ENCODE data around the gene SELPLG.
"Not testable (repeated sequence)": the region's sequence is repeated elsewhere in the genome, so short reads cannot be mapped to it uniquely, and the experiment has no call there.

Gene SELPLG

DNA sequence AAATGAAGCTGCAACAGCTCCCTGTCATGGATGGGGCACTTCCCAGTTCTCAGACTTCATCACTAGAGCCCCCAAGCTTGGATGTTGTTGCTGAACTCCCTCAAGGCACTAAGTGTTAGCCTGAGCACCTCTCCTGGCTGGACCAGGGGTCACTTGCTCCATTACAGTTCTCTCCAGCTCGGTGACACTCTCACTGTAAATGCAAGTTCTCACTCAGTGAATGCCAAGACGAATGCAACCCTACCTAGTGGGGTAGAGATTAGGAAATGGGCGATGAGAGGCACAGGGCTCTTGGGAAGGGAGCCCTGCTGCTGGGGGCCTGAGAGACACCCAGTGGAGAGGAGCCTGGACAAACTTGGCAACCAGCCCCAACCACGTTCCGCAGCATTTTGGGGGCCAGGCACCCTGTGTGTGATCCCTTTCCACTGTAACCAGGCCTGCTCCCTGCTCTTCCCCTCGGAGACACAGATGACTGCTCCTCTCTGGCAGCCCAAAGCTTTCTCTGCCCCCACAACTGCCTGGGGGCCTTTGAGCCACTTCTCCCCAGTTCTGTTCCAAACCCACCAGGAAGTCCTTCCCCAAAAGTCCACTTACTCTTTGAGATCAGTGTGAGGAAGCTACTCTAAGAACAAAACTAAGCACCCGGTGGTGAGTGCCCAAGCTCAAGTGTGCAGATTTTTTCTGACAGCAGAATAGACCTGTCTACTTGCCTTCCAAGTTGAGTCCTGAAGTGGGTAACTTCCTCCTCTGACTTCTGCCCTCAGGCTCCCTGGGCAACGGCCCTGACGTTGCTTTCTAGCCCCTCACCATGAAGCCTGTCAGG is 8.0 kb upstream of the SELPLG start:
- in situ Hi-C loops (cut with HindIII; ENCODE audit: low sequenced_read_pairs), result loop anchor here (5.0 kb wide), 1 partner anchor 49 kb away; no protein-coding TSS in a partner anchor

DNA sequence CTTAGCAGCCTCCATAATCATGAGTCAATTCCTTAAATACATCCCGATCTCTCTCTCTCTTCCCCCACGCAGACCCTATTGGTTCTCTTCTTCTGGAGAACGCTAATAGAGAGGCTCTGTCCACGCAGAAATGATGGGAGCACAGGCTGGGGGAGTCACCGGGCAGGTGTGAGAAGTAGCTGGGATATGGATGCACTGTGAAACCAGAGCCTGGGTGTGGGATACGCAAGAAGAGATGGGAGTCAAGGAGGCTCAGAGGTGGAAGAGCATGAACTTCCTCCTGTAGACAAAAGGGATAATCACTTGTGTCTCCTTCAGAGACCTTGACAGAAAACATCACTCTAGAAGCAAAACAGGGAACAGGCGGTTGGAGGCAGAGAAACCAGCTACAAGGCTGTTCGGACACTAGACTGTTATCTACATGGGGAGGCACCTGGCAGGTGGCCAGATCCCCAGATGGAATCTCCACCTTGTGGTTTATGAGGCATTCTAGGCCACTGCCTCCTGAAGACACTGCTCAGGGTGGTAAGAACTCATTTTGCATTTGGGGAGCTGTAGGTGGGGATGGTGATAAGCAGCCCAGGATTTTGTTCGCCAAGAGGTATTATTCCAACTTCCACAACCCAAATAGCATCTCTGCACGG is 7.2 kb upstream of the SELPLG start:
- in situ Hi-C loops (cut with HindIII; ENCODE audit: low sequenced_read_pairs), result loop anchor here (5.0 kb wide), 1 partner anchor 49 kb away; no protein-coding TSS in a partner anchor

- in situ Hi-C loops (cut with HindIII; ENCODE audit: low sequenced_read_pairs), result no loop called here
Measured at GRCh38 chr12:108638997-108639822, 5.5 kb upstream of the SELPLG start.

DNA sequence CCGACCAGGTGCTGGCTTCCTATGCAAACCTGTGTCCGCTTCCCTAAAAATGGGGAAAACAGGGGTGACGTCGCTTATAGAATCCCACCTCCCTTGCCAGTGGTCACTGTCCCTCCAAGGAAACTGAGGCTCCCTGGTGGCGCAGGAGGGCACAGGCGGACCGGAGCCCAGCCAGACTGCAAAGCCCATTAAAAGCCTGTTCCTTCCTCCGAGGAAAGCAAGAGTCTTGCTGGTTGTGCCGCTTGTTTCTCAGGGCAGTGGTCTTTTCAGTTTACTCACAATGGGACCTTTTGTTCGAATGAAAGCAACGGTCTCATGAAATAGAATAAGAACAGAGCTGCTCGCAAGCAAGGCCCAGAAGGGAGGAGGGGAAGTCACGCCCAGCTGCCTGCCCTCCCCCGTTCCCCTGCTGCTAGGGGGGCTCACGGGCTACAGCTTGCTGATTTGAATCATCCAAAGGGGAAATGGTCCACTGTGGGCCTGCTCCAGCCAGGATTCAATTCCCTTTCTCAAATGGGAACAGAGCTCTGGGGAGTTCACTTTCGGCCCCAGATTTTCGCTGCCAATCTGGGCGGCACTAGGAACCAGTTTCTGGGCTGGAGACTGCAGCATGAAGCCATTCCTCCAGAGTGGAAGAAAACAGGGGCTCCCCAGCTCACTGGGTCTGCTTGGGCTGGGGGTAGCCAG is 4.6 kb upstream of the SELPLG start:
- in situ Hi-C loops (cut with HindIII; ENCODE audit: low sequenced_read_pairs), result no loop called here

DNA sequence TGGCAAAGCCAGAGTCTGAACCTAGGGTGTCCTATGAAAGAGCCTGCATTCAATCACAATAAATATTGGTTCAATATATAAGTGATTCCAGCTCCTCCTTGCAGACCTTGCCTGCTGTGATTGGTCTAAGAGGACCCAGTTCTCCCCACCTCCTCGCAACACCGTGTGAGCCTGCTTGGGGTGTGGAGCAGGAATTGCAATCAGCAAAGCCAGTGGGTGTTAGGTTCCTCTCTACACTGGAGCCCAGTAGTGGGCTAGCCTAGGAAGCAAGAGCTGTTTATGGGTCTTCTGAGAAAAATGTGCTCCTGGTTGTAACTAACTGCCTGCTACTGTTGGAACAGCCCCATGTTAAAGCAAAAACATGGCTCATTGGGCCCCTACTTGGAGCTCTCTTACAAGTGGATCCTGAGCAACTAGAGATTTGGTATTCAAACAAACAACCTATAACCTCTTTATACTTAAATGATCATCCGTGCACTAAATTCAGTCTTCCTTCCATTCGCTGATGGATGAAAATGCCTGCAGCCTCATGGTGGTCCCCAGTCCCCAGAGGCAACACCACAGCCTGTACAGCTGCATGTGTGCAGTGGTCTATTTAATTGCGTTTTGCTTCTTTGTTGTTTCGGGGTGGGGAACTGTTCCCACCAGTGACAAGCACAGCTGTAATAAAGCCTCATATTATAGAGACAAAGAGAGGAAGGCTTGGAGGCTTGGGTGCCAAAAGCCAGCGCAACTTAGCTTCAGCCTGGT is 3.7 kb upstream of the SELPLG start:
- in situ Hi-C loops (cut with HindIII; ENCODE audit: low sequenced_read_pairs), result no loop called here

DNA sequence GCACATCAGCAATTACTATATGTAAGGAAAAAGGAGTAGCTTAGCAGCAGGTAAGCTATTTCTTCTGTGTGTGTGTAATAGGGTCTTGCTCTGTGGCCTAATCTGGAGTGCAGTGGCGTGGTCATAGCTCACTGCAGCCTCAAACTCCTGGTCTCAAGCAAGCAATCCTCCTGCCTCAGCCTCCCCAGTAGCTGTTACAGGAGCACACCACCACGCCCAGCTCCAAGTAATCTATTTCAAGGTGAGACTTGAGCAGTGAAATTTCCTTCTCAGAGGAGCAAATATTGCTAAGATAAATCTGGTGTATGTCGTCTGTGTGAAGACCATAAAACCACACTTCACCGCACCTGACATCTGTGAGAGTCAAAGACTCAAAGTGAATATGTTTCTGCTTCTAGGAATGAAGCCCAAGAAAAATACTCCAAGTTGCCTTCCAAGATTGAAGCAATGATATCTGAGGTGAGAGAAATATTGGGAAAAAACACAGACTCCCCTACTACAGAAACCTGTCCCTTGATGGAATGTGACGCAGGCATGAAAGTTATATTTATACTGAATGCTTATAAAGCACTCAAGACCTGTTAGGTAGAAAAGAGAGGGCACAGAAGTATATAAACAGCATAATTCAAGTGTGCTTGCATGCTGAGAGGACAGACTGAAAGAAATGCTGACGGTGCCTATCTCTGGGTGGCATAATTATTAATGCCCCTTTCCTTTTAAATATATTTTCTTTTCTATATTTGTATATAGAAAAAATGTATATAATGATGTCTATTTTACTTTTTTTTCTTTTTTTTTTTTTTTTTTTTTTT is 2.5 kb upstream of the SELPLG start:
- in situ Hi-C loops (cut with HindIII; ENCODE audit: low sequenced_read_pairs), result no loop called here

- in situ Hi-C loops (cut with HindIII; ENCODE audit: low sequenced_read_pairs), result no loop called here
Measured at GRCh38 chr12:108635201-108635996, 1.7 kb upstream of the SELPLG start.

- in situ Hi-C loops (cut with HindIII; ENCODE audit: low sequenced_read_pairs), result no loop called here
Measured at GRCh38 chr12:108634341-108634751, 652 bp upstream of the SELPLG start.

- in situ Hi-C loops (cut with HindIII; ENCODE audit: low sequenced_read_pairs), result no loop called here
Measured at GRCh38 chr12:108633081-108633533, 587 bp downstream of the SELPLG start.

DNA sequence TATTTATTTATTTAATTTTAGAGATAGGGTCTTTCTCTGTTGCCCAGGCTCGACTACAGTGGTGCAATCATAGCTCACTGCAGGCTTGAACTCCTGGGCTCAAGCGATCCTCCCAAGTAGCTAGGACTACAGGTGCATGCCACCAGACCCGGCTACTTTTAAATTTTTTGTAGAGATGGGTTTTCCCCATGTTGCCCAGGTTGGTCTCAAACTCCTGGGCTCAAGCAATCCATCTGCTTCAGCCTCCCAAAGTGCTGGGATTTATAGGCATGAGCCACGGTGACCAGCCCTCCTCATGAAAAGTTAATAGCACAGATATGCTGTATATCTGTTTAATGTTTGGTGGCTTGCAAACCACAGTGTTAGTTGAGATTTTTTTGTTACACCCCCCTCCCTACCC is 2.4 kb downstream of the SELPLG start:
- in situ Hi-C loops (cut with HindIII; ENCODE audit: low sequenced_read_pairs), result not testable (repeated sequence)

- in situ Hi-C loops (cut with HindIII; ENCODE audit: low sequenced_read_pairs), result no loop called here
Measured at GRCh38 chr12:108630481-108631207, 3.0 kb downstream of the SELPLG start.

- in situ Hi-C loops (cut with HindIII; ENCODE audit: low sequenced_read_pairs), result loop anchor here (10.0 kb wide), 1 partner anchor 55 kb away; no protein-coding TSS in a partner anchor
Measured at GRCh38 chr12:108629824-108630476, 3.7 kb downstream of the SELPLG start.

DNA sequence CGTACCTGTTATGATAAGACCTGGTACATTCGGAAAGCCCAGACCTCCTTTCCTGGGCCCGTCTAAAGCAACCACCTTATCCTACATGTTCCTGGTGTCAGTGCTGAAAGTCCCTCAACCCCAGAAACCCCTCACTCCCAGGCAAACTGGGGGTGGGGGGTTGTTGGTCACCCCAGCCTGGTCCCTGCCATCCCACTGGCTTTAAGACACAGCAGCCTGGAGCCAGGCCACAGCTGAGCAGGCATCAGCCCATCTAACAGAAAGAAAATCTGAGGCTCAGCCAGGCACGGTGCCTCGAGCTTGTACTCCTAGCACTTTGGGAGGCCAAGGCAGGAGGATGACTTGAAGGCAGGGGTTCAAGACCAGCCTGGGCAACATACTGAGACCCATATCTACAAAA is 4.5 kb downstream of the SELPLG start:
- in situ Hi-C loops (cut with HindIII; ENCODE audit: low sequenced_read_pairs), result loop anchor here (10.0 kb wide), 1 partner anchor 56 kb away; no protein-coding TSS in a partner anchor

DNA sequence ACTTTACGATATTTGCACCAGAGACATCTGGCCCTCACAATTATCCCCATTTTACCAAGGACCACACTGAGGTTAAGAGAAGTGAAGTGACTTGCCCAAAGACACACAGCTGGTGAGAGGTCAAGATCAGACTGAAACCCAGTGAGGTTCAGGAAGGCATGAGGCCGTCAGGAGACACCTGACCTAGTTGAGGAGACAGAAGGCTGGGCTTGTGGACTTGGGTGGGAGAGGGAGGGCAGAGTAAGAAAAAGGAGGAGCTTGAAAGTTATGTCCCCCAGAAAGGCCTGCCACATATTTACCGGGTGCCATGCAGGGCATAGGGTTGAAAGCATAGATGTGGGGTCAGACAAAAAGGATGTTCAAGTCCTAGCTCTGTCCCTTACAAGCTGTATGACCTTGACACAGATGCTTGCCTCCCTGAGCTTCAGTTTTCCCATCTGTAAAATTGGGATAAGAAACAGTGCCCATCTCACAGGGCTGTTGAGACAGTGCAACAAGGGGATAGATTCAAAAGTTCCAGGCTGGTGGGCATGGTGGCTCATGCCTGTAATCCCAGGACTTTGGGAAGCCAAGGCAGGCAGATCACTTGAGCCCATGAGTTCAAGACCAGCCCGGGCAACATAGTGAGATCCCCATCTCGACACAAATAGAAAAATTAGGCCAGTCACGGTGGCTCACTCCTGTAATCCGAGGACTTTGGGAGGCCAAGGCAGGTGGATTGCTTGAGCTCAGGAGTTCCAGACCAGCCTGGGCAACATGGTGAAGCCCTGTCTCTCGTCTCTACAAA is 6.4 kb downstream of the SELPLG start:
- in situ Hi-C loops (cut with HindIII; ENCODE audit: low sequenced_read_pairs), result loop anchor here (10.0 kb wide), 1 partner anchor 57 kb away; no protein-coding TSS in a partner anchor

- in situ Hi-C loops (cut with HindIII; ENCODE audit: low sequenced_read_pairs), result loop anchor here (10.0 kb wide), 1 partner anchor 60 kb away; no protein-coding TSS in a partner anchor
Measured at GRCh38 chr12:108625228-108625627, 8.5 kb downstream of the SELPLG start.

DNA sequence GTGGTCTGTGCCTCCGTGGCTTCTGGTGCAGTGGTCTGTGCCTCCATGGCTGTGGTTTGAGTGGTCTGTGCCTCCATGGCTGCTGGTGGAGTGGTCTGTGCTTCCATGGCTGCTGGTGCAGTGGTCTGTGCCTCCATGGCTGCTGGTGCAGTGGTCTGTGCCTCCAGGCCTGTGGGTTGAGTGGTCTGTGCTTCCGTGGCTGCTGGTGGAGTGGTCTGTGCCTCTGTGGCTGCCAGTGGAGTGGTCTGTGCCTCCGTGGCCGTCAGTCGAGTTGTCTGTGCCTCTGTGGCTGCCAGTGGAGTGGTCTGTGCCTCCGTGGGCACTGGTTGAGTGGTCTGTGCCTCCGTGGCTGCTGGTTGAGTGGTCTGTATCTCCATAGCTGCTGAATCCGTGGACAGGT is 10.1 kb downstream of the SELPLG start:
- in situ Hi-C loops (cut with HindIII; ENCODE audit: low sequenced_read_pairs), result loop anchor here (5.0 to 10.0 kb wide), 2 partner anchors 61 kb away; partner anchors contain the start of genes ISCU and SART3

All from endothelial cell of hepatic sinusoid (primary cell).